ENCODE results near the gene ADAM8.

Gene ADAM8

DNA sequence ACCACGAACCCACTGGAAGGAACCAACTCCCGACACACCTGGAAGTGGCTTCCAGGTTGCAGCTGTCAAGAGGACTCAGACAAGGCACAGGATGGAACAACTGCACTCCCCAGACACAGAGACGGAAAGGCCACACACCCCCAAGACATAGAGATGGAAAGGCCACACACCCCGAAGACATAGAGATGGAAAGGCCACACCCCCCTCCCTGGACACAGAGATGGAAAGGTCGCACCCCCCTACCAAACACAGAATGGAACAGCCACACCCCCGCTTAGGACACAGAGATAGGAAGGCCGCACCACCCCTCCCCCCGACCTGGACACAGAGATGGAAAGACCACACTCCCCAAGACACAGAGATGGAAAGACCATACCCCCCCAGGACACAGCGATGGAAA, 39.6 kb upstream of the ADAM8 start:
- Histone ChIP-seq H3K9me3 (ENCODE audit: control insufficient read depth, insufficient read depth, low read length) (no peaks in the 10 kb centered on the region), H3K36me3 (ENCODE audit: control insufficient read depth, insufficient read depth, low read length) (0 out of 2 replicates have a peak, but pooled peaks cover 2% of the 10 kb centered on the region), H3K27ac (ENCODE audit: low read length) (no peak overlapping the region), H3K4me3 (ENCODE audit: low read length) (no peak overlapping the region), H3K27me3 (ENCODE audit: control insufficient read depth, insufficient read depth, low read length) (no peaks in the 10 kb centered on the region), H3K4me1 (ENCODE audit: control insufficient read depth, insufficient read depth, low read length) (no peaks in the 10 kb centered on the region)
- DNase-seq (ENCODE audit: low read depth, low spot score) = no peak
- no CpG with 5 or more reads among the region's 9 CpGs for WGBS (ENCODE audit: insufficient coverage, insufficient read length)

DNA sequence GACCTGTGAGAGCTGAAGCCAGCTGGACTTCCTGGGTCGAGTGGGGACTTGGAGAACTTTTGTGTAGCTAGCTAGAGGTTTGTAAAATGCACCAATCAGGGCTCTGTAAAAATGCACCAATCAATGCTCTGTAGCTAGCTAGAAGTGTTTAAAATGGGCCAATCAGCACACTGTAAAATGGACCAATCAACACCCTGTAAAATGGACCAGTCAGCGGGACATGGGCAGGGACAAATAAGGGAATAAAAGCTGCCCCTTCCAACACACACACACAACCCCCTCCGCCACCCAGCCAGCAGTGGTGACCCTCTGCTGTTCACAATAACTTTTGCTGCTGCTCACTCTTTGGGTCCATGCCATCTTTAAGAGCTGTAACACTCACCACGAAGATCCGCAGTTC, 39.2 kb upstream of the ADAM8 start:
- WGBS (ENCODE audit: insufficient coverage, insufficient read length) = no CpG with 5 or more reads among the region's 5 CpGs
- H3K27ac ChIP-seq (ENCODE audit: low read length) = no peak overlapping the region
- H3K36me3 ChIP-seq (ENCODE audit: control insufficient read depth, insufficient read depth, low read length) = 0 out of 2 replicates have a peak, but pooled peaks cover 2% of the 10 kb centered on the region
- no peak overlapping the region for H3K4me3 ChIP-seq (ENCODE audit: low read length)
- no peaks in the 10 kb centered on the region for H3K9me3 ChIP-seq (ENCODE audit: control insufficient read depth, insufficient read depth, low read length)
- no peaks in the 10 kb centered on the region for H3K27me3 ChIP-seq (ENCODE audit: control insufficient read depth, insufficient read depth, low read length)
- H3K4me1 ChIP-seq (ENCODE audit: control insufficient read depth, insufficient read depth, low read length) = no peaks in the 10 kb centered on the region
- DNase-seq (ENCODE audit: low read depth, low spot score) = no peak

DNA sequence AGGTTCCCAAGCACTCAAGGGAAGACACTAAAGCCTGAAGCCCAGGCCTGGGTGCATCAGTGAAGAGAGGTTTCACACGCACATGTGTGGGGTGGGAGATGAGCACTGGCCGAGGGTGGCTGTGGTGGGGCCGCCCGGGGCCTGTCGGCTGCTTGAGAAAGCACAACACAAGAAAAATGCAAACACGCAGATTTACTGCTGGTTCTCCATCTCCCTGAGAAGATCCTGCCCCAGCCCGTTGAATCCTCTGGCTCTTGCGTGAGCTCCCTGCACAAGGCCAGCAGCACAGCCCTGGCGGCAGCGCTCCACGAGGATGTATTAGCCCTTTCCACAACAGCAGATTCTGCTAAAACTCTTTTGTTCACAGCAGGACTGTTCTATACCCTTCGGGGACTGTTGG, 38.2 kb upstream of the ADAM8 start:
- Histone ChIP-seq H3K36me3 (ENCODE audit: control insufficient read depth, insufficient read depth, low read length) (peaks cover 7% of the 10 kb centered on the region), H3K27ac (ENCODE audit: low read length) (no peak overlapping the region), H3K9me3 (ENCODE audit: control insufficient read depth, insufficient read depth, low read length) (no peaks in the 10 kb centered on the region), H3K4me1 (ENCODE audit: control insufficient read depth, insufficient read depth, low read length) (no peaks in the 10 kb centered on the region), H3K27me3 (ENCODE audit: control insufficient read depth, insufficient read depth, low read length) (no peaks in the 10 kb centered on the region), H3K4me3 (ENCODE audit: low read length) (no peak overlapping the region)
- no CpG with 5 or more reads among the region's 12 CpGs for WGBS (ENCODE audit: insufficient coverage, insufficient read length)
- DNase-seq (ENCODE audit: low read depth, low spot score) = no peak

DNA sequence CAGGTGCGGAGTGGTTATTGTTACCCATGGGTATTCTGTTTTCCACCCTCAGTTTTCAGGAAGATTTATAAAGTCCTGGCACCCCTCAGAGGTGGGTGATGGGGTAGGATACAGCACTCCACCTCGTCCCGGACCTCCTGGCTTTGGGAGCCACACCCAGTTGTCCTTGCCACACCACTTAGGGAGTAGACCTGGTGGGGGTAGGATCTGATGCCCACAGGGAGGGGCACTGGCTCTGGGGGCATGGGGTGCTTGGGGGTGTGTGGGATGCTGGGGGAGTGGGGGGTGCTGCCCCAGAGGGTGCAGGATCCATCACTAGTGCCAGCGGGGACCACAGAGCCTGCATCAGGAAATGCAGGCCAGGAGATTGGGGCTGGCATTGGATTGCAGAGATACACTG, 36.5 kb upstream of the ADAM8 start:
- Histone ChIP-seq H3K4me3 (ENCODE audit: low read length) (no peak overlapping the region), H3K27ac (ENCODE audit: low read length) (no peak overlapping the region), H3K36me3 (ENCODE audit: control insufficient read depth, insufficient read depth, low read length) (peaks cover 9% of the 10 kb centered on the region), H3K27me3 (ENCODE audit: control insufficient read depth, insufficient read depth, low read length) (no peaks in the 10 kb centered on the region), H3K4me1 (ENCODE audit: control insufficient read depth, insufficient read depth, low read length) (0 out of 2 replicates have a peak, but pooled peaks cover 2% of the 10 kb centered on the region), H3K9me3 (ENCODE audit: control insufficient read depth, insufficient read depth, low read length) (no peaks in the 10 kb centered on the region)
- DNase-seq (ENCODE audit: low read depth, low spot score) = no peak
- no CpG with 5 or more reads among the region's 4 CpGs for WGBS (ENCODE audit: insufficient coverage, insufficient read length)

DNA sequence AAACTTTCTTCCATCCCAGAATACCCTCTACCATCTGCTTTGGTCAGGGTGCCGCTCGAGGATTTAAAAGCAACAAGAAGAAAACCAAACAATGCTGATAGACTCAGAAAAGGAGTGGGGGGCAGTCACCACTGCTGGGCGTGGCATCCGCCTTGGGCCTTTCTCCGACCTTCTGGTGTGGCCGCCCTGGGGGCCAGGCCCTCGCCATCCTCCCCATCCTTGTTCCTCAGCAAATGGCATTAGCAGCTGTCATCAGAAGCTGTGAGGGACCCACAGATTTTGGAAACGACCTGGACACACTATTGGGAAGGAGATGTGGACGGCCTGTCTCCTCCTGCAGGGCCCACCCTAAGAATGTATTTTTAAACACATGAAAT, 36.1 kb upstream of the ADAM8 start:
- DNase-seq (ENCODE audit: low read depth, low spot score) = no peak
- no peaks in the 10 kb centered on the region for H3K9me3 ChIP-seq (ENCODE audit: control insufficient read depth, insufficient read depth, low read length)
- no CpG with 5 or more reads among the region's 9 CpGs for WGBS (ENCODE audit: insufficient coverage, insufficient read length)
- H3K27me3 ChIP-seq (ENCODE audit: control insufficient read depth, insufficient read depth, low read length) = no peaks in the 10 kb centered on the region
- no peak overlapping the region for H3K27ac ChIP-seq (ENCODE audit: low read length)
- H3K4me3 ChIP-seq (ENCODE audit: low read length) = no peak overlapping the region
- peaks cover 9% of the 10 kb centered on the region for H3K36me3 ChIP-seq (ENCODE audit: control insufficient read depth, insufficient read depth, low read length)
- H3K4me1 ChIP-seq (ENCODE audit: control insufficient read depth, insufficient read depth, low read length) = 0 out of 2 replicates have a peak, but pooled peaks cover 3% of the 10 kb centered on the region

DNA sequence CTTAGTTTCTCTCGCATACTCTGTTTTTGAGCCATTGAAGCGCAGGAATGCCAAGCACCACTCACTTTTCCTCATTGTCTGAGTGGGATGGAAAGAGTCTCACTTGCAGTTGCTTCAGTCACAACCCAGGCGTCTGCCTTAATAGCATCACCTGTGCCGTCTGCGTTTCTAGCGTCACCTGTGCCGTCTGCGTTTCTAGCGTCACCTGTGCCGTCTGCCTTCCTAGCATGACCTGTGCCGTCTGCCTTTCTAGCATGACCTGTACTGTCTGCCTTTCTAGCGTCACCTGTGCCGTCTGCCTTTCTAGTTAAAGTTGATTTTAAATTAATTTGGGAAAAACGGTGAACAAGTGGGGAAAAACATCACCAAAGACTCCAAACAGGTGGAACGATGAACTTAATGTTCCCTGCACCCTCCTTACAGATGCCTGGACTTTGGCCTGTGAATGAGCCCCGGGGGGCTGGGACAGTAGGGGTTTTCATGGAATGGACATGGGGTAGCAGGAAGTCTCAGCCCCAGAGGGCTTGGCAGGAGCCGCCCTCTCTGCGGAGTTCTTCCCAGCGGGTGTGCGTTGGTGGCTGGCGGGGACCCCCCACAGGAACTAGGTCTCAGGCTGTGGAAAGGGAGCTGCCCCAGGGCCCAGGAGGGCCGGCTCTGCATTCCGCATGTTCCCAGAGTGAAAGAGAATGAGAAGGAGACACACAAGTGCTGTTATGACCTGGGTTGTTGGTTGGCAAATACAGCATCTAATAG, 35.5 kb upstream of the ADAM8 start:
- Histone ChIP-seq H3K4me1 (ENCODE audit: control insufficient read depth, insufficient read depth, low read length) (0 out of 2 replicates have a peak, but pooled peaks cover 3% of the 10 kb centered on the region), H3K36me3 (ENCODE audit: control insufficient read depth, insufficient read depth, low read length) (peaks cover 9% of the 10 kb centered on the region), H3K27ac (ENCODE audit: low read length) (no peak overlapping the region), H3K4me3 (ENCODE audit: low read length) (no peak overlapping the region), H3K27me3 (ENCODE audit: control insufficient read depth, insufficient read depth, low read length) (no peaks in the 10 kb centered on the region), H3K9me3 (ENCODE audit: control insufficient read depth, insufficient read depth, low read length) (no peaks in the 10 kb centered on the region)
- no CpG with 5 or more reads among the region's 23 CpGs for WGBS (ENCODE audit: insufficient coverage, insufficient read length)
- DNase-seq (ENCODE audit: low read depth, low spot score) = no peak

DNA sequence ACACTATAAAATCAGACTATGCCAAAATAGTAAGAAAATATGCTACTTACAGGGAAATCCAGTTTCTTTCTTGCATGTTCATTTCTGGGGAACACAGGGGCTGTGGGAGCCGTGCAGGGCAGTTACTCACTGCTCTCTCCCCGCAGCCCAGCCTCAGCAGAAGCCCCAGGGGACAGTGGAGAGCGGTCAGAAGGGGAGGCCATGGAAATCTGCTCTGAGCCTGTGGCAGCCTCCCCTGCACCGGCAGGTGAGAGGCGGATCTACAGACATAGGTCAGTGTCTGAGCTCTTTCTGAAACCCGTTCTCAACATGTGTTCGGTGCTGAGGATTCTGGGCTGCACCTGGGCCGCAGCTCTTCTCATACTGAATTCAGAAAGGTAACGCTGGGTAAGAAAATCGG, 34.9 kb upstream of the ADAM8 start:
- Histone ChIP-seq H3K27ac (ENCODE audit: low read length) (no peak overlapping the region), H3K4me3 (ENCODE audit: low read length) (no peak overlapping the region), H3K27me3 (ENCODE audit: control insufficient read depth, insufficient read depth, low read length) (no peaks in the 10 kb centered on the region), H3K4me1 (ENCODE audit: control insufficient read depth, insufficient read depth, low read length) (0 out of 2 replicates have a peak, but pooled peaks cover 3% of the 10 kb centered on the region), H3K9me3 (ENCODE audit: control insufficient read depth, insufficient read depth, low read length) (no peaks in the 10 kb centered on the region), H3K36me3 (ENCODE audit: control insufficient read depth, insufficient read depth, low read length) (peaks cover 9% of the 10 kb centered on the region)
- WGBS (ENCODE audit: insufficient coverage, insufficient read length) = no CpG with 5 or more reads among the region's 10 CpGs
- DNase-seq (ENCODE audit: low read depth, low spot score) = no peak

DNA sequence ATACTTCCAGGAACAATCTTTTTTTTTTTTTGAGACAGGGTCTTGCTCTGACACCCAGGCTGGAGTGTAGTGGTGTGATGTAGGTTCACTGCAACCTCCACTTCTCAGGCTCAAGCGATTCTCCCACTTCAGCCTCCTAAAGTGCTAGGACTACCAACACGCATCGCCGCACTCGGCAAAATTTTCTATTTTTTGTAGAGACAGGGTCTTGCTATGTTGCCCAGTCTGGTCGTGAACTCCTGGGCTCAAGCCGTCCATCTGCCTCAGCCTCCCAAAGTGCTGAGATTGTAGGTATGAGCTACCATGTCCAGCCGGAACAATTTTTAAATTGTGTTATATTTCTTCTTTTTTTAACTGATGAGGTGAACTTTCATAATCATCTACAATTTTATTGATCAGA, 34.1 kb upstream of the ADAM8 start:
- Histone ChIP-seq H3K9me3 (ENCODE audit: control insufficient read depth, insufficient read depth, low read length) (no peaks in the 10 kb centered on the region), H3K4me1 (ENCODE audit: control insufficient read depth, insufficient read depth, low read length) (0 out of 2 replicates have a peak, but pooled peaks cover 3% of the 10 kb centered on the region), H3K27ac (ENCODE audit: low read length) (no peak overlapping the region), H3K27me3 (ENCODE audit: control insufficient read depth, insufficient read depth, low read length) (no peaks in the 10 kb centered on the region), H3K36me3 (ENCODE audit: control insufficient read depth, insufficient read depth, low read length) (peaks cover 9% of the 10 kb centered on the region), H3K4me3 (ENCODE audit: low read length) (no peak overlapping the region)
- WGBS (ENCODE audit: insufficient coverage, insufficient read length) = no CpG with 5 or more reads among the region's 8 CpGs
- DNase-seq (ENCODE audit: low read depth, low spot score) = no peak

DNA sequence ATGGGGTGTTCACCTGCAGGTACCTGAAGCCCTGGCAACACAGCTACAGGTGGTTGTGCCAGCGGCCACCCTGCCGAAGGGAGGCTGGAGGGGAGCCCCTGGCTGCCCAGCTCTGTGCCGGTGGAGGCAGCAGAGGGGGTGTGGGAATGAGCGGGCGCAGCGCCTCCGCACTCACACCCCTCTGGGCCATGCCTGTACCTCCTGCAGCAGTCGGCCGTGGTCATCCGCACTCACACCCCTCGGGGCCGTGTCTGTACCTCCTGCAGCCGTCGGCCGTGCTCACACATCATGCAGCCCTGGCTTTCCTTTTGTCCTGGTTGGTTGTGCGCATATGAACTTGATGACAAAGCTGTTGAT, 33.7 kb upstream of the ADAM8 start:
- Histone ChIP-seq H3K4me1 (ENCODE audit: control insufficient read depth, insufficient read depth, low read length) (0 out of 2 replicates have a peak, but pooled peaks cover 3% of the 10 kb centered on the region), H3K27me3 (ENCODE audit: control insufficient read depth, insufficient read depth, low read length) (no peaks in the 10 kb centered on the region), H3K4me3 (ENCODE audit: low read length) (no peak overlapping the region), H3K27ac (ENCODE audit: low read length) (no peak overlapping the region), H3K36me3 (ENCODE audit: control insufficient read depth, insufficient read depth, low read length) (peaks cover 9% of the 10 kb centered on the region), H3K9me3 (ENCODE audit: control insufficient read depth, insufficient read depth, low read length) (no peaks in the 10 kb centered on the region)
- no peak for DNase-seq (ENCODE audit: low read depth, low spot score)
- no CpG with 5 or more reads among the region's 16 CpGs for WGBS (ENCODE audit: insufficient coverage, insufficient read length)

DNA sequence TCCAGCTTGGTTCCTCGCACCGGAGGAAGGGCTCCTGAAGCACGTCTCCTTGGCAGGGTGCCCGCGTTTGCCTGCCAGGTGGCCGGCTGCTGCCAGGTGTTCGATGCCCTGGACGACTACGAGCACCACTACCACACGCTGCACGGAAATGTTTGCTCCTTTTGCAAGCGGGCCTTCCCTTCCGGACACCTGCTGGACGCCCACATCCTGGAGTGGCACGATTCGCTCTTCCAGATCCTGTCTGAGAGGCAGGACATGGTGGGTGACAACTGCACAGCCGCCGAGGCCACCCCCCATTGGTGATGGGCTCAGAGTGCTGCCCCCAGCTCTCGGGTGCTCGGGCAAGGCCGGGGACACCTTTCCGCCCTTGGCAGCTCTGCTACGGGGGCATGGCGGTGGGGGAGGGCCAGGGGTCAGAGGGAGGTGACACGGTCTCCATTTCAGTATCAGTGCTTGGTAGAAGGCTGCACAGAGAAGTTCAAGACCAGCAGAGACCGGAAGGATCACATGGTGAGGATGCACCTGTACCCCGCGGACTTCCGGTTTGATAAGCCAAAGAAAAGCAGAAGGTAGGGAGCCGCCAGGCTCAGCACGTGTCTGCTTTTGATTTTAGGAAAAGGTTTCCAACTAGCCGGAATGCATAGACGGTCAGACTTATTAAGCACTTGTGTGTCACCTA, 33.2 kb upstream of the ADAM8 start:
- H3K27ac ChIP-seq (ENCODE audit: low read length) = no peak overlapping the region
- H3K36me3 ChIP-seq (ENCODE audit: control insufficient read depth, insufficient read depth, low read length) = peaks cover 9% of the 10 kb centered on the region
- H3K9me3 ChIP-seq (ENCODE audit: control insufficient read depth, insufficient read depth, low read length) = no peaks in the 10 kb centered on the region
- no peak overlapping the region for H3K4me3 ChIP-seq (ENCODE audit: low read length)
- no CpG with 5 or more reads among the region's 33 CpGs for WGBS (ENCODE audit: insufficient coverage, insufficient read length)
- 0 out of 2 replicates have a peak, but pooled peaks cover 3% of the 10 kb centered on the region for H3K4me1 ChIP-seq (ENCODE audit: control insufficient read depth, insufficient read depth, low read length)
- no peak for DNase-seq (ENCODE audit: low read depth, low spot score)
- H3K27me3 ChIP-seq (ENCODE audit: control insufficient read depth, insufficient read depth, low read length) = no peaks in the 10 kb centered on the region

Measured in iPS DF 6.9 (cell line).